Activated CD4-positive, CD25-positive, alpha-beta regulatory T cell (primary cell): Measurements from ENCODE around the gene CNPY1.

ENCODE experiments used
- DNase-seq, 4 experiments: peaks; one replicate each; lab custom pipeline; 2025; lab: John Stamatoyannopoulos, UW

The CNPY1 gene

GRCh38 chr7:155454183-155455112, 91.9 kb downstream of the CNPY1 start:
- no peak for DNase-seq

DNA sequence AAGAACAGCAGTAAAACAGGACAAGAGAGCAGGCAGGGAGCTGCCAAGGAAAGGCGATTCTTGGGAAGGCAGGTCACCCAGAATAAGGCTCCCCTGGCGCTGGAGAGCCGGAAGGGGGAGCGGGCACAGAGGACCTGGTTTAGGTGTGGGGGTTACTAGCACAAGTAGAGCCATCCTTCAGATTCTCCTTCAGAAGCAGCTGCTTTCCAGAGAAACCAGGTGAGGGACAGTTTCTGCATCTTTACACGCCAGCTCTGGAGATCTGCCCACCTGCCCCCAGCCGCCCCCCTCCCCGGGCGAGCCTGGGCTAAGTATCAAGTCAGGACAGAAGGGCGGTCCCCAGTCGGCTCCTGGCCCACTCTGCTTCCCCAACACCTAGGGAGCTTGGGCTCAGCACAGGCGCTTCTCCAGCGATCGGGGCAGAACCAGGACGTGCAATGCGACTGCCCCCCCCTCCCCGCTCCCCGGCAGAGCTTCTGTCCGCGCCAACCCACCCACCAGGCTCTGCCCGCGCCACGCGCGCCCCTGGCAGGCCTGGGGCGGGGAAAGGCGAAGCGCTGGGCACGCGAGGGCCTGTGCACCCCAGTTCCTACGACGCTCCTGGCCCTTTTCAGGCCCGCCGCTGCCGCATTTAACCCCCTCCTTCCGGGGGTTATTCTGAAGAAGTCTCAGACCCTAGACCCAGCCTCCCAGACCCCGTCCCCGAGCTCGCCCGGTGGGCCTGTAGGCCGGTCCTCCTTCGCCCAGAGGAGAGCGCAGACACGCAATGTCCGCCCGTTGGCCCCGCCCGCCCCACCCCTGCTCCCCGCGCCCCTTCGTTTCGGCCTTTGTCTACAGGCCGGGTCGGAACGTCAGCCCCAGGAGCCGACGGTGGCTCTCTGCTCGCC, 92.8 kb downstream of the CNPY1 start:
- DNase-seq = no peak

DNA sequence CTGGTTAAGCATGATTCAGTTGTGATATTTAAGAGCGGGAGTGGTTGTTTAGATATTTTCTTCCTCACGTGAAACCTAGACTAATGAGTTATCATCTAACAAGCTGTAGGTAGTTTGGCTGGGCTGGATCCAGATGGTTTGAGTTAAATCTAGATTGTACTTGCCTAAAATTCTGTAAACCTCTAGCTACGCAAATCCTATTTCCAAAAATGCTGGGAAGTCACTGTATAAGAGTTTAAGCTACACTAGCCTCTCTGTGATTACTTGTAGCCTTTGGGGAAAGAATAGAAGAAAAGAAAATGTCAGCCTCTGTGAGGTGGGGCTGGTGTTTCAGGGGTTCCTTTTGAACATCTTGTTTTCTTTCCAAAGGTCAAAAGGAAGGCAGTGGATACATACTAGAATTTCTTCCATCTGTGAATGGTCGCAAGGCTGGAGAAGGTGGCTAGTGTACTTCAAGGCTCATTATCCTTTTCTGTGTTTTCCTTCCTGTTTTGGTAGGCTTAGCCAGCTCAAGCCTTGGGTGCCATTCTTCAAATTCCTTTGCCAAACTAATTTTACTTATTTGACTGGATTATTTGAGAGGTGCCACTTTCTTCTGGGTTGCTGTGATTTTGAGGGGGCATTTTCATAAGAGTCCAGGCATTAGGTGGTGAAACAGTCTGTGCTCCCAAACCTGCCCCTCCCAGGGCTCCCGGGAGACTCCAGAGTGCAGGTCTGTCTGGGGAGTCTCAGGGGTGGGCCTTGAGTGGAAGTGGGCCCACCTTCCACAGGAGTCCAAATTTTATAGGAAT, 93.7 kb downstream of the CNPY1 start:
- DNase-seq = no peak

- no peak for DNase-seq
Observed at GRCh38 chr7:155451840-155452239, 94.5 kb downstream of the CNPY1 start.
